Measurements from ENCODE around the gene SLC24A1.

SLC24A1 gene

GRCh38 chr15:65632780-65633375 is 11.1 kb downstream of the SLC24A1 start:
- no peak overlapping the region for H3K27ac Mint-ChIP-seq
- H3K27me3 Mint-ChIP-seq (ENCODE audit: low read depth): peaks cover 3% of the 10 kb centered on the region
- TF ChIP-seq, protein P1, sequence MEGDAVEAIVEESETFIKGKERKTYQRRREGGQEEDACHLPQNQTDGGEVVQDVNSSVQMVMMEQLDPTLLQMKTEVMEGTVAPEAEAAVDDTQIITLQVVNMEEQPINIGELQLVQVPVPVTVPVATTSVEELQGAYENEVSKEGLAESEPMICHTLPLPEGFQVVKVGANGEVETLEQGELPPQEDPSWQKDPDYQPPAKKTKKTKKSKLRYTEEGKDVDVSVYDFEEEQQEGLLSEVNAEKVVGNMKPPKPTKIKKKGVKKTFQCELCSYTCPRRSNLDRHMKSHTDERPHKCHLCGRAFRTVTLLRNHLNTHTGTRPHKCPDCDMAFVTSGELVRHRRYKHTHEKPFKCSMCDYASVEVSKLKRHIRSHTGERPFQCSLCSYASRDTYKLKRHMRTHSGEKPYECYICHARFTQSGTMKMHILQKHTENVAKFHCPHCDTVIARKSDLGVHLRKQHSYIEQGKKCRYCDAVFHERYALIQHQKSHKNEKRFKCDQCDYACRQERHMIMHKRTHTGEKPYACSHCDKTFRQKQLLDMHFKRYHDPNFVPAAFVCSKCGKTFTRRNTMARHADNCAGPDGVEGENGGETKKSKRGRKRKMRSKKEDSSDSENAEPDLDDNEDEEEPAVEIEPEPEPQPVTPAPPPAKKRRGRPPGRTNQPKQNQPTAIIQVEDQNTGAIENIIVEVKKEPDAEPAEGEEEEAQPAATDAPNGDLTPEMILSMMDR (IDR thresholded peaks at IDR 0.05; ENCODE audit: unreplicated experiment in 3 of 3): no peak
- no peak overlapping the region for H3K4me3 Mint-ChIP-seq
- no peaks in the 10 kb centered on the region for H3K9me3 Mint-ChIP-seq
- no peaks in the 10 kb centered on the region for H3K36me3 Mint-ChIP-seq (ENCODE audit: low read depth)
- H3K4me1 Mint-ChIP-seq: peaks cover 5% of the 10 kb centered on the region

DNA sequence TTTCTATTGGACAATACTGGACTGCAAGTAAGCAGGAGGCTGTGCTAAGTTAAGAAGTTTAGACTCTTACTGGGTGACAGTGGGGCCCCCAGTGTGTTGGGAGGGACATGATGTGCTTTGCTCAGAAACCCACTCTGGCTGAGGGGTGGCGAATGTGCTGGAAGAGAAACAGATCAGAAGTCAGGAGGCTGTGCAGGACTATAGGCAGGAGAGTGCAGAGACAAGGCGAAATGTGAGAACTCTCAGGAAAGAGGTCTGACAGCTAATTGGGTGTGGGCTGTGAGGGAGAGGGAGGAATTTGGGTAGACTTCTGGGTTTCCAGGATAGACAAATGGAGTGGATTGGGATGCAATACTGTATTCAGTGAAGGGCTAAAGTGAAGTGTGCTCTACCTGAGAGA is 12.0 kb downstream of the SLC24A1 start:
- Mint-ChIP-seq H3K4me3 (no peak overlapping the region), H3K27me3 (ENCODE audit: low read depth) (peaks cover 3% of the 10 kb centered on the region), H3K9me3 (no peaks in the 10 kb centered on the region), H3K36me3 (ENCODE audit: low read depth) (no peaks in the 10 kb centered on the region), H3K4me1 (peaks cover 10% of the 10 kb centered on the region), H3K27ac (peak overlapping the region in 1 of 3 experiments; percentile 5)
- TF ChIP-seq, protein P1 (IDR thresholded peaks at IDR 0.05; ENCODE audit: unreplicated experiment in 3 of 3): no peak

- H3K36me3 Mint-ChIP-seq (ENCODE audit: low read depth): no peaks in the 10 kb centered on the region
- no peaks in the 10 kb centered on the region for H3K9me3 Mint-ChIP-seq
- TF ChIP-seq, protein P1 (IDR thresholded peaks at IDR 0.05; ENCODE audit: unreplicated experiment in 3 of 3): no peak
- no peak overlapping the region for H3K4me3 Mint-ChIP-seq
- peaks cover 3% of the 10 kb centered on the region for H3K27me3 Mint-ChIP-seq (ENCODE audit: low read depth)
- no peak overlapping the region for H3K27ac Mint-ChIP-seq
- peaks cover 11% of the 10 kb centered on the region for H3K4me1 Mint-ChIP-seq
Observed at GRCh38 chr15:65634356-65634755, 12.6 kb downstream of the SLC24A1 start.

- Mint-ChIP-seq H3K4me1 (peaks cover 11% of the 10 kb centered on the region), H3K27me3 (ENCODE audit: low read depth) (peaks cover 7% of the 10 kb centered on the region), H3K36me3 (ENCODE audit: low read depth) (no peaks in the 10 kb centered on the region), H3K9me3 (no peaks in the 10 kb centered on the region), H3K27ac (peak overlapping the region in 1 of 3 experiments; percentile 24), H3K4me3 (no peak overlapping the region)
- TF ChIP-seq, protein P1 (IDR thresholded peaks at IDR 0.05; ENCODE audit: unreplicated experiment in 3 of 3): no peak
Observed at GRCh38 chr15:65638109-65638508, 16.4 kb downstream of the SLC24A1 start.

DNA sequence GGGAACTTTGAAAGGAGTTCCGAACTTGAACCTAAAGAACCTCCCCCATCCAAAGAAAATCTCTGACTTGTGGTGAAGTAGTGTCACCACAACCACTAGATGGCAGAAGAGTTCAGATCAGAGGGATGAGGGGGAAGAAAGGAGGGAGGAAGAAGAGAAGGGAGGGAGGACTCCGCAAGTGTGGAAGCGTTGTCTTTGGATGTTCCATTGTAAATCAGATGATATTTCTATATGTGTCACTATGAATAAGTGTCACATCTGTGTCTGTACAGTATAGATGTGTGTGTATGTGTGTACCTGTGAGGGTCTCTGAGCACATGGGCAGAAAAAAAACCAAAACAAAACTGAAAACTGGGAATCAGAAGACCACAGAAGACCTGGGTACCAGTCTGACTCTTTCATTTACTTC is 16.9 kb downstream of the SLC24A1 start:
- H3K27ac Mint-ChIP-seq: peak overlapping the region in 1 of 3 experiments; percentile 24
- H3K36me3 Mint-ChIP-seq (ENCODE audit: low read depth): no peaks in the 10 kb centered on the region
- peaks cover 11% of the 10 kb centered on the region for H3K4me1 Mint-ChIP-seq
- H3K27me3 Mint-ChIP-seq (ENCODE audit: low read depth): peaks cover 7% of the 10 kb centered on the region
- H3K4me3 Mint-ChIP-seq: no peak overlapping the region
- TF ChIP-seq, protein P1 (IDR thresholded peaks at IDR 0.05; ENCODE audit: unreplicated experiment in 3 of 3): peak; percentile 68 to 89 (median 76)
- H3K9me3 Mint-ChIP-seq: no peaks in the 10 kb centered on the region

- Mint-ChIP-seq H3K4me3 (no peak overlapping the region), H3K36me3 (ENCODE audit: low read depth) (no peaks in the 10 kb centered on the region), H3K4me1 (peaks cover 11% of the 10 kb centered on the region), H3K27me3 (ENCODE audit: low read depth) (peaks cover 7% of the 10 kb centered on the region), H3K9me3 (no peaks in the 10 kb centered on the region), H3K27ac (no peak overlapping the region)
- TF ChIP-seq, protein P1 (IDR thresholded peaks at IDR 0.05; ENCODE audit: unreplicated experiment in 3 of 3): no peak
Observed at GRCh38 chr15:65639509-65639908, 17.8 kb downstream of the SLC24A1 start.

Measured in nephron (organoid).